Measurements from ENCODE around the gene PDE10A.
"Not testable (repeated sequence)": the region's sequence is repeated elsewhere in the genome, so short reads cannot be mapped to it uniquely, and the experiment has no call there.

PDE10A gene

DNA sequence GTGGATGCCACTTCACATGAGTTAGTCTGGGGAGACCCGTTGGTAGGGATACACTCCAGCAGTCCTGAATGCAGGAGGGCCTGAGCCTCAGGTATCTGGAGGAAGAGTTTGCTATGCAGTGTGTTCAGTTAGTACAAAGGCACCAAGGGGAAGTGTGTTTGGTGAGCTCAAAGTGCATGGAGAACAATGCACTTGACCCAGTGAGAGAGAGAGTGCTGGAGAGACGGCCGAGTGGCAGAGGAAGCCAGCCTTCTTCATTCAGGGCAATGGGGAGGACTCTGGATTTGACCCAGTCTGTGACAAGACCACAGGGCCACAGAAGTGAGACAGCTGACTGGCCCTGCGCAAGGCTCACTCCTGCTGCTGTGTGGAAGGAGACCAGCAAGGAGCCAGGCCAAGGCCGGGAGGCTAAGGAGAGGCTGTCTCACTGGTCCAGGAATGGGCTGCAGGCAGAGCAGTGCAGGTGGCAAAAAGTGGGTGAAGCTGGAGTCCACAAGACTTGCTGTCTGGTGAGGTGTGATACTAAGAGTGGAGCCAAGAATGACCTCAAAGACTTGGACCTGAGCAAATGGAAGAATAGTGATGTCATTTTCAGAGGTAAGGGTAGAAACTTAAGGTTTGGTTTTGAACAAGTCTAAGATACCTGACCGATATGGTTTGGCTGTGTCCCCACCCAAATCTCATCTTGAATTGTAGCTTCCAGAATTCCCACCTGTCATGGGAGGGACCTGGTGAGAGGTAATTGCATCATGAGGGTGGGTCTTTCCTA lies 38.0 kb downstream of the PDE10A start:
- Histone ChIP-seq H3K4me3 (ENCODE audit: low read depth in 1 of 2, low read length in 1 of 2) (no peak overlapping the region), H3K27me3 (no peaks in the 10 kb centered on the region), H3K36me3 (no peaks in the 10 kb centered on the region), H3K27ac (no peak overlapping the region), H3K4me1 (ENCODE audit: control insufficient read depth in 1 of 2, insufficient read depth in 1 of 2, low read depth in 1 of 2, low read length in 1 of 2) (no peaks in the 10 kb centered on the region), H3K9me3 (no peaks in the 10 kb centered on the region)
- TF ChIP-seq CTCF (IDR thresholded peaks at IDR 0.05), result no peak

GRCh38 chr6:165621940-165622339 lies 41.1 kb downstream of the PDE10A start:
- H3K36me3 ChIP-seq, result no peaks in the 10 kb centered on the region
- H3K4me3 ChIP-seq (ENCODE audit: low read depth in 1 of 2, low read length in 1 of 2), result no peak overlapping the region
- no peaks in the 10 kb centered on the region for H3K27me3 ChIP-seq
- no peaks in the 10 kb centered on the region for H3K9me3 ChIP-seq
- no peak for TF ChIP-seq CTCF (IDR thresholded peaks at IDR 0.05)
- no peak overlapping the region for H3K27ac ChIP-seq
- no peaks in the 10 kb centered on the region for H3K4me1 ChIP-seq (ENCODE audit: control insufficient read depth in 1 of 2, insufficient read depth in 1 of 2, low read depth in 1 of 2, low read length in 1 of 2)

- H3K27me3 ChIP-seq; H3K9me3 ChIP-seq; H3K36me3 ChIP-seq; H3K27ac ChIP-seq; H3K4me3 ChIP-seq (ENCODE audit: low read depth in 1 of 2, low read length in 1 of 2); H3K4me1 ChIP-seq (ENCODE audit: control insufficient read depth in 1 of 2, insufficient read depth in 1 of 2, low read depth in 1 of 2, low read length in 1 of 2): not testable (repeated sequence)
Measured at GRCh38 chr6:165618891-165619290, 44.1 kb downstream of the PDE10A start.

GRCh38 chr6:165618241-165618640 lies 44.8 kb downstream of the PDE10A start:
- no peak overlapping the region for H3K4me3 ChIP-seq (ENCODE audit: low read depth in 1 of 2, low read length in 1 of 2)

GRCh38 chr6:165617528-165617927 lies 45.5 kb downstream of the PDE10A start:
- Histone ChIP-seq H3K9me3 (no peaks in the 10 kb centered on the region), H3K4me3 (ENCODE audit: low read depth in 1 of 2, low read length in 1 of 2) (no peak overlapping the region)
- no peak for TF ChIP-seq CTCF (IDR thresholded peaks at IDR 0.05)

More at GRCh38 chr6:165618241-165618640, 44.8 kb downstream of the PDE10A start:
- Histone ChIP-seq H3K9me3 (no peaks in the 10 kb centered on the region), H3K27ac (no peak overlapping the region), H3K4me1 (ENCODE audit: control insufficient read depth in 1 of 2, insufficient read depth in 1 of 2, low read depth in 1 of 2, low read length in 1 of 2) (no peaks in the 10 kb centered on the region), H3K36me3 (no peaks in the 10 kb centered on the region), H3K27me3 (no peaks in the 10 kb centered on the region)
- TF ChIP-seq CTCF (IDR thresholded peaks at IDR 0.05), result no peak

GRCh38 chr6:165616116-165616515 lies 46.9 kb downstream of the PDE10A start:
- Histone ChIP-seq H3K9me3 (no peaks in the 10 kb centered on the region), H3K27ac (no peak overlapping the region), H3K4me1 (ENCODE audit: control insufficient read depth in 1 of 2, insufficient read depth in 1 of 2, low read depth in 1 of 2, low read length in 1 of 2) (no peaks in the 10 kb centered on the region), H3K36me3 (no peaks in the 10 kb centered on the region), H3K27me3 (no peaks in the 10 kb centered on the region), H3K4me3 (ENCODE audit: low read depth in 1 of 2, low read length in 1 of 2) (no peak overlapping the region)
- TF ChIP-seq CTCF (IDR thresholded peaks at IDR 0.05), result no peak

More at GRCh38 chr6:165617528-165617927, 45.5 kb downstream of the PDE10A start:
- Histone ChIP-seq H3K27ac (no peak overlapping the region), H3K4me1 (ENCODE audit: control insufficient read depth in 1 of 2, insufficient read depth in 1 of 2, low read depth in 1 of 2, low read length in 1 of 2) (no peaks in the 10 kb centered on the region), H3K27me3 (no peaks in the 10 kb centered on the region), H3K36me3 (no peaks in the 10 kb centered on the region)

Measured in neutrophil (primary cell).